Fibroblast of skin of back (primary cell): ENCODE results near the gene B4GALT4.
"Not testable (repeated sequence)": the region's sequence is repeated elsewhere in the genome, so short reads cannot be mapped to it uniquely, and the experiment has no call there.

Source experiments
- DNase-seq: peaks from one replicate; pipeline ENCODE4 v3.0.0-alpha.2; 2013

B4GALT4 gene

DNA sequence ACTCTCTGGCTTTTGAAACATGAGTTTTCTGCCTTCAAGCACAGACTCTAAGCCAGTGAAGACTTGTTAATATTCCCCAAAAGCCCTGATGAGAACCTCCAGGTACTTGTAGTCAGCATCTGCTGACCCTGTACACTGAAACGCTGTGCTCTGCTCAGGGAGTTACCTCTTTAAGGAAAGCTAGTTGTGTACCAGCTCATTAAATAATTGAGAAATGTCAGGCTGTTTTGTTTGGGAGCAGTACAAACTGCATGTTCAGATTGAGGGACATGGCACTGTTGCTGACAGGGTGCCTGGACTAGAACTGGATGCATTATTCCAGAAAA is 45.6 kb downstream of the B4GALT4 start:
- DNase-seq: no peak

DNA sequence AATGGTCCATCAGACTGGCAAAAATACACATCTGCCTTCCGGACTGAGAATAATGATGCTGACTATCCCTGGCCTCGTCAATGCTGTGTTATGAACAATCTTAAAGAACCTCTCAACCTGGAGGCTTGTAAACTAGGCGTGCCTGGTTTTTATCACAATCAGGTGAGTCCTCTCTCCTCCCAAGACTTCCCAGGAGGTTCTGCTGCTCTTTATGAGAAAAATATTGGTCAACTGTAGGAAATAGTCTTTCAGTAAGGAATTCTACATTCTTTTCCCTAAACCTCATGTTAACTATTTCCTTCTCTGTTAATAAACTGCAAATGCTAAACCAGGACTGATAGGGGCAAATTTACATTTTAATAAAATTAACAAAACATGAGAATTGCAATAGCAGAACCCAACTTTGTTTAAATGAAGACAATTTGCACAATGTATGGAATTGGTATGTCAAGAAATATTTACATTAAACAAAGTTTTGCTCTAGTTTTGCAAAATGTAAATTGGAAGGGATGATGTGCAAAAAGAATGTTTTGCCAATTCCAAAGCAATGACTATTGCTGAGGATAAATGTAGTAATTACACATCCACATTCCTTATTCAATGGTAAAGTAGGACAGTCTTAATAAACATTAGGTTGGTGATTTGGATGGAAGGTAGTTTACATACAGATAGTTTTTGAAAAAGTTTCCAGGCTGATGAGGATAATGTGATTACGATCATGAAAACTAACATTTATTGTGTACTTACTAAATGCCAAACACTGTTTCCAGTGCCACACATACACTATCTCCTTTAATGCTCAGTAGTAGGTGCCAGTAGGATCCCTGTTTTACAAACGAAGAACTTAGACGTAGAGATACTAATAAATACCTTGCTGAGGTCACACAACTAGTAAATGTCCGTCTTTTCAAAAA is 46.2 kb downstream of the B4GALT4 start:
- peak; percentile 72 for DNase-seq

DNA sequence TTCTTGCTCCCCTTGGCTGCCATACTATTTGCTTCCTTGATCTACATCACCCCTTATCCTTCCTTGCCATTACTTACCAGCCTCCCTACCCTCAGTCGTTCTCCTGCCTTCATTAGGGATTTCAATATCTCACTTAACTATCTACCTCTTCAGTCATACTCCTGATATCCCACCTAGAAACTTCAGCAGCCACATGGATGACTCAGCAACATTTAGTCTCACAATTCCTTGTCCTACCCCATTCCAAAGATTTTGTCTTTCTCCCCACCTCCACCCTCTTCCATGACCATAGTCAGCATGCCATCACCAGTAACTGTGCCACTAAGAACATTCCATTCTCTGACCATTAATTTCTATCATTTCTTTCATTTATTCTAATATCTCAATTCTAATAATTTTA is 48.9 kb downstream of the B4GALT4 start:
- peak; percentile 38 for DNase-seq

DNA sequence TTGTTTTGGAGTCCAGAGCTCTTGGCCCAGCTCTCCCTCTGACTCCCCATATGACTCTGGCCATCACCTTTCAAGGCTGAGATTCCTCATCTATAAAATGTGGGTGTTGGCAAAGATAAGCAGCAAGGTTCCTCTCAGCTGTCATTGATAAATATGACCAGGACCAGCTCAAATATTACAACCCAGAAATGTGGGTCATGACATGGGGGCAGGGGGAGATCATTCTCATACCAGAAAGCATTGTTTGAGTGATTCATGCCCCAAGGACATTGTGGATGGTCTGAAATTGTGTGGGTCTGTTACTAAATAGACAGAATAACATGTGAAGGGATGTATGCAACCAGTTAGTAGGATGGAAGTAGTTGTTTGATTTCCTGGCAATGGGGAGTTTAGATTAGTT is 53.4 kb downstream of the B4GALT4 start:
- DNase-seq: peak; percentile 41

DNA sequence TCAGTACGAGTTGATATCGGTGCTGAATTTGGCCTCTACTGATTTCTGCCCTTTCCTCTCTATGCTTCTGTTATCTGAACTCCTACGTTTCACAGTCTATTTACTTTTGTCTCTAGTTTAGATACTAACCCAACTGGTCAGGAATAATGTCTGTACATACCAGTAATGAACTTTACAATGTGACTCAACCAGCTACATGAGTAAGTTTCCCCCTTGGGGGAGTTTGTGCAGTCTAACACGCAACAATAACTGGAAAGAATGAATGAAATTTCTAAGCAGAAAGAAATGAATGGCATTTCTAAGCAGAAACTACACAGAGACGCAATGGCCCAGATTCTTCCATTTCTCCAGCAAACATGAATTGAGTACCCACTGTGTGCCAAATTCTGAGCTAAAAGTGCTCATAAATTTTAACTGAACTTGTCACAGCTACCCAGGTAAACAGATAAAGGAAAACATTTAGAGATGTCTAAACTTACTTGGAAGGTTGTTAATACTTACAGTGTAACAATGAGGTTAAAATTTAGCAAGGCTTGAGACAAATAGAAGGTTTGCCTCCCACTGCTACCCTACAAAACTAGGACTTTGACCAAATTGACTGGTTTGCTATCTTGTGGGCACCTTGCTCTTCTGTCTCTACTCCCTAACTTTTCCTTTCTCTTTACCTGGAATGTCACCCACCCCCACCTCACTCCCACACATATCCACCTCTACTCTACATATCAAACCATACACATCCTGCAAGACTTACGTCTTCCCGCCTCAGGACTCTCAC is 55.7 kb downstream of the B4GALT4 start:
- peak; percentile 94 for DNase-seq

DNA sequence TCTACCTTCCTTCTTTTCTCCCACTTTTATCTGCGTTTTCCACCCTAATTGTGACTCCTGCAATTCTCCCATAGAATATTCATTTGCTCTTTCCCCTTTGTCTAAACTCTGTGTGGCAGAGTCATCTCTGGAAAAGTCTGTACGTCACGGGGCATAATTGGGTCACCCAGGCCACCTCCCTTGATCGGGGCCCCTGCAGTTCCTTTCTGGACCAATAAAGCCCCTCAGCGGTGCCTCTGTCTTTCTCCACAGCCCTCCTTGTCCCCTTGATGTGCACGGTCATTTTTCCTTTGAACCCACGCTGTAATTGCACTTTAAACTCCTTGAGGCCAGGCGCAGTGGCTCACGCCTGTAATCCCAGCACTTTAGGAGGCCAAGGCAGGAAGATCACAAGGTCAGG is 56.6 kb downstream of the B4GALT4 start:
- DNase-seq: no peak

DNA sequence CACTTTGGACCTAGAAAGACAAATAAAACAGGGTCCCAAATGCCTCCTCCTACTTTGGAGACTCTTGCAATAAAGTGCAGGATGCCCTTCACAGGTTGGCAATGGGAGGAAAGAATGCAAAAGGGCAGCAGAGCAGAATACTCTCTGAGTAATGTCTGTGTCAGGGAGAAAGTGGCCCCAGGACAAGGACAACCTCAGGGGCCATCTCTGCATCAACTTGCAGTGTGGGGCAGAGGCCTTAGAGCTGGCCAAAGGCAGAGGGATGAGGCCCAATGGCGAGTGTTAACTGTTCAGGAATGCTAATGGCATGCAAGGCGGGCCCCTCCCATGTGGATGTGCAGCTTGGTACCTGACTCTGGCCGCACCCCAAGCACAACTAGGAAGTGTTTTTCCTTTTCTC is 58.9 kb downstream of the B4GALT4 start:
- peak; percentile 63 for DNase-seq

DNA sequence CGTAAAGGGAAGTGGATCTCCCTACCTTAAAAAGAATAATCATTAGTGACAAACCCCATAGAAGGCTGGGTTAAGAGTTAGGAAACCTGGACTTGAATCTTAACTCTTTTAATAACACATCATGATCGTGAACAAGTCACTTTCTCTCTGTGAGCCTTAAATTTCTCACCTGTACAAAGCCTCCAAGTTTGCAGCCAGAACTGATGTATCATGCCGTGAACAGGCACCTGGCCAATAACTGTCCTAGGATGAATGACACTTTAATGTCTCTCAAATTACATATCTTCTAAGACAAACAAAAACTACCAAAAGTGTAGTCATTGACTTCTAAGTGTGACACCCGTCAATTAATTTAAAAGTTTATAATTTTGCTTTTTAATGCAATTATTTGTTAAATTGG is 63.4 kb downstream of the B4GALT4 start:
- no peak for DNase-seq

DNA sequence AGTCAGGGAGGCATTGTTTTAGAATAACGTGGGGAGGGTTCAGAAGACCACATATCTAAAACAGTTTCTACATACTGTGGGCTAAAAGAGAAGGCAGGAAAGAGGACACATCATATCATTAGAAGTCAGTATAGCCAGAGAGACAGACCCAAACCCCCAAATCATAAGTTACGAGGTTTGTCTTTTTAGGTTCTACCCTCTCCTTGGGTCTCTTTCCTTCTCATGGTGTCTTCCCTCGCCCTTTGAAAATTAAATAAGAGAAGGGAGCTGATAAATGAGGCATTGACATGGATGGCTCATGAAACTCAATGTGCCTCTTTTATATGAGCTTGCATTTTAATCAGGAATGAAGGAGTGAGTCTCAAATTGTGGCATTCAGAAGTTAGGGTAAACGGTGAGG is 63.9 kb downstream of the B4GALT4 start:
- DNase-seq: no peak

DNA sequence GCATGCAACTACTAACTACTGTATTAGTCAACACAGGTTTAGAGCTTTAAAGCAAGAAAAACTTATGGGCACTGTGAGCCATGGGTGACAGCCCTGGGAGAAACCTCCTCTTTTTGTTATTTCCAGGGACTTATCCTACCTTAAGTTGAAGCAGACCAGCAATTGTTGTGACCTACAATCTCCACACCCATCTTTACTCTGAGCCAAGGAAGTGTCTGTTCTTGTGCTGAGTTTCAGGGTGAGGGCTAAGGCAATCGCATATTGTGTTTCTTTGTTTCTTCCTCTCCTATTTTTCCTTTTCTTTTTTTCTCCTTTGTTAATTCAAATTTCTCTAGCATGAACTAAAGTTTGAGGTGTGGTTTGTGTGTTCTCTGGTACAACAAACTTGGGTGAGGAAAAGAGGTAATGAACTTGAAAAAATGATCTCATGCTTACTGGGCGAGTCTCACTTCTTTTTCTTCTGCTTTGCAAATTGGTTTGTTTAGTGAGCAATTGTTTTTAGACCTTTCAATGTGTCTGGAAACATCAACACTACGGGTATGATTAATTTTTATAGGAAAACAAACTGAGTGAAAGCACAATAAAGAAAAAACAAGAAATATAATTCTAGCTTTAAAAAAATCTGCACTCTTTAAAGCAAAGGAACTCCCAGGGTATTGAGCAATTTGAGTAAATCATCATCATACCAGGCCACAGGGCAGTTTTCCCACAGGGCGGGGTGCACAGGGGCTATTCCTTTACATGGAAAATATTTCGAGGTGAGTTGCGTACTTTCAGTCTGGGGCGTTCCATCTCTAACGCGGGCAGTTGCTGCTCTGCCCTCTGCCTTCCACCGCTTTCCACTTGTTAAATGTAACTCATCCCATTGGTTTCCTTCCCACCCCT is 64.6 kb downstream of the B4GALT4 start:
- peak; percentile 49 for DNase-seq

DNA sequence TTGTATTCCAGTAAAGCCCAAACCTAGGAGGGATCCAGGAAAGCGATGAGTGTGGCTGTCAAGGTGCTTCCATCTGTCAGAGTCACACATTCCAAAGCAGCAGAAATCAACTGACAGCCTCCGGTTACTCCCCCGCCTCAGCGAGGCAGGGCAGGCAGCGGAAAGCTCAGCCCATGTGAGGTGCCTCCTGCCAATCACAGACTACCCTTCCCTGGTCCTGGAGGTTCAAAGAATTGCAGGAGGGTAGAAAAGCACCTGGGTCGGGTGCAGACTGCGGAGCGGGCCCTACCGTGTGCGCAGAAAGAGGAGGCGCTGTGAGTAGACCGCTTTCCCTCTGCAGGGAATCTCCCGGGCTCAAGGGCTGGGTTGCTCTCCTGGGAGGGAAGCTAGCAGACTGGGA is 67.4 kb downstream of the B4GALT4 start, which contains the start of gene UPK1B:
UPK1B (plus strand) TSS at position 274 of the 400 bp plus-strand sequence. CDS start 13,144 bp downstream, outside the sequence.
- DNase-seq: no peak

DNA sequence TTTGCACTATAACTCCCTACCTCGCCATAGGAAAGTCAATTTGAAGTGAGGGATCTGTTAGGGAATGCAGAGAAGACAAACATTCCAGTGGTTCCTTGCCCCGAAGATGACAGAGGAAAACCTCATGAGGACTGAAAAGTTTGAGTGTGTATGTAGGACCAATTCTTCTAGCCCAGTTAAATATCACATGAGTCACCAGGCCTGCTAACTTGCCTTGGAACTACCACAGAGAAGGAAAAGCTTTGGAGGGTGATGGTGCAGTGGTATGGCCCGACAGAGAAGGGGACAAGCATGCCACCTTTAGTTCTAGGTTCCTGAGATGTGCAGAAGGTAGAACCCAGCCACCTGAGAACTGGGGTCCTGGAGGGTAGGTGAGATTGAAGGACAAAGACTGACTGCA is 69.9 kb downstream of the B4GALT4 start:
- peak; percentile 46 for DNase-seq

DNA sequence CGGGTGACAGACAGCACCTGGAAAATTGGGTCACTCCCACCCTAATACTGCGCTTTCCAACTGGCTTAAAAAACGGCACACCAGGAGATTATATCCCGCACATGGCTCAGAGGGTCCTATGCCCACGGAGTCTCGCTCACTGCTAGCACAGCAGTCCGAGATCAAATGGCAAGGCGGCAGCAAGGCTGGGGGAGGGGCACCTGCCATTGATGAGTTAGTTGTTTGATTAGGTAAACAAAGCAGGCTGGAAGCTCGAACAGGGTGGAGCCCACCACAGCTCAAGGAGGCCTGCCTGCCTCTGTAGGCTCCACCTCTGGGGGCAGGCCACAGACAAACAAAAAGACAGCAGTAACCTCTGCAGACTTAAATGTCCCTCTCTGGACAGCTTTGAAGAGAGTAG is 75.9 kb downstream of the B4GALT4 start:
- DNase-seq: not testable (repeated sequence)
